GM21529 (cell line): Measurements from ENCODE around the gene MUSK.

Experiments used
- ATAC-seq: cut with Tn5 transposase; IDR thresholded peaks from one replicate; pipeline ENCODE4 v1.9.1; 2021; ENCODE audit not compliant: unreplicated experiment

The MUSK gene

DNA sequence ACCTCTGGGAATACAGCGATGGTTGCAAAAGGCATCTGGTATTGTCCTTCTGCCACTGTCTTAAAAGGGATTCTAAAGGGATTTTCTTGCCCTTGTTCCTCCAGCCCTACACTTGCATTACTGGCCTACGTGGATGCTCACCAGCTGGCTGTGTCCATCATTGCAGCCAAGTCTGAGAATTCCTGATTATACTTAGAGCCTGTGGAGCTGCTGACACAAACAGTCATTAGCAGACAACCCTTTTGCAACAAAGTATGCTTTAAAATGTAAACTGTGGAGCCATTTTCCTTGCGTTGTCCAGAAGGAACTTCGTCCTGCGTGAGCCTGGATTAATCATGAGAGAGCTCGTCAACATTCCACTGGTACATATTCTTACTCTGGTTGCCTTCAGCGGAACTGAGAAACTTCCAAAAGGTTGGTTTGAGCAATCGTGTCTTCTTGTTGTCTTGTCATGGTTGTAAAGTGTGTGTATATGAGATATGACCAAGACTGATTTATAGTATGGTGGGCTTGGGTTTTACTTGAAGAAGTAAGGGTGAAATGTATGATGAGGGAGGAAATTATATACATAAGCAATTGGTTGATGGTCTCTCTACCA lies at the start of gene MUSK:
TSS of gene MUSK (plus strand) at position 222 of the 598 bp plus-strand sequence. CDS start at position 336, 114 bp downstream.
- no peak for ATAC-seq

DNA sequence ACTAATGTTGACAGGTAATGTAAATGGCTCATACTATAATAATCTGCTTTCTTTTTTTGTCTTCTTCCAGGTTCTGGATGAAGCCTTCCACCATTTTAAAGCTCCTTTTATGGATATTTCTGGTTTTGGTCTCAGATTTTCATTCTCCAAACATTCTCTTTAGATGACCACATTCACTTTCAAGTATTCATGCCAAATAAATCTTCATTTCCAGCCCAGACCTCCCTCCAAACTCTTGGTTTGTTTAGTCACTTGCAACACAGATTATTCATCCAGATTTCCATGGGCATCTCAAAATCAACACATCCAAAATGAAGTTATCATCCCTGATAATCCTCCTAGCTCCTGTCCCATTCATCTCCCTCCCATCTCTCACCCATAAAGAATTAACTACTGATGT lies 48.8 kb upstream of the MUSK start:
- no peak for ATAC-seq

DNA sequence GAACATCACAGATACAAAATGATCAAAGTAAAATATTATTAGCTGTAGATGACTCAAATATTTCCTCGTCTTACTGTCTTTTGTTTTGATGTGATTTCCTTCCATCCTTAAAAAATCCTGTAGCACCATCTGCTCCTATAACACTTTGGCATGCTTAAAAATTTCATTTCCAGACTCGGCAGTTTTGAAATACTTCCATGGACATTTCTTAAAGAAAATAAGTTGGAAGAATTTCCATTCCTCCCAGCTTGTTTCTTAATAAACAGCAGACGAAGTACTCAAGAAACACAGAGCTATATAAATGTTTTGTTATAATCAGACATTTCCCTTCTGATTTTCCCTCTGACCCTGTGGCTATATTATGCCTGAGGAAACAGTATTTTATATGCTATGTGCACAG lies 47.9 kb upstream of the MUSK start:
- no peak for ATAC-seq

DNA sequence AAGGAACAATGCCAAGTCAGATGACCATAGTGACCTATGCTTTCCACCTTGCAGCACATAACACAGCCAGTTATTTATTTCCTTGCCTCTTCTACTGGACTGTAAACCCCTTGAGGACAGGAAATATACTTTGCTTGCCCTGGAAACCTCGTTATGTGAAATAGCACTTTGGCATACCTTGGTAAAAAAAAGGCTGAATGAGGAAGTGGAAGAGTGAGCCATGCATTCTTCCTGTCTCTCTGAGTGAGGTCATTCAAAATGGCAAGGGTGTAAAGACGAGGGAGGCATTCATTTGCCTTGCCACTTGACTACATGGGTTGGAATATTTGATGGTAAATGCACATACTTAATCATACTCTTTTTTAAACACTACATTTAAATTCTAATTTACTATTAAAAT lies 46.2 kb upstream of the MUSK start:
- ATAC-seq = no peak

DNA sequence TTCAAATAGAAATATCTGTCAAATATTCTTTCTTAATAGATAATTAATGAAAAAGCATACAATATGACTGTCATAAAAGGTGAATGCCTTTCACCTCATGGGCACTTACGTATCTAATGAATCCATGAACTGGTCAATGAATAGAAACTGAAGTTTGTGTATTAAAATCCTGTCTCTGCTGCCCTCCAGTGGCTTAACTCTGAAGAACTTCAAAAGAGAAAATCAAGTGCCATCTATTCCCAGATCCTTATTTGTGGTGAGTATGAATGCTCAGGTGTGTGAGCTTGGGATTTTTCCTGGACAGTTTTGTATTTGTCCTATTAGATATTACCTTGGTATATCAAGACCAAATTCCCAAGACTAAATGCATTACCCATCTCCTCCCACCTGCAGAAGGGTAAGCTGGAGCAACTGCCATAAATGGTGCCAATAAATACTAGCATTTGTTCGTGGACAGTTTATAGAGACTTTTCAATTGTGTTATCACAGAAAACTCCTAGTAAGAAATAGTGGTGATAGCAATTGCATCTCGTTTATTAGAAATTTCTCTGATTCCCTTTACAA lies 45.0 kb upstream of the MUSK start:
- ATAC-seq = peak; percentile 39

DNA sequence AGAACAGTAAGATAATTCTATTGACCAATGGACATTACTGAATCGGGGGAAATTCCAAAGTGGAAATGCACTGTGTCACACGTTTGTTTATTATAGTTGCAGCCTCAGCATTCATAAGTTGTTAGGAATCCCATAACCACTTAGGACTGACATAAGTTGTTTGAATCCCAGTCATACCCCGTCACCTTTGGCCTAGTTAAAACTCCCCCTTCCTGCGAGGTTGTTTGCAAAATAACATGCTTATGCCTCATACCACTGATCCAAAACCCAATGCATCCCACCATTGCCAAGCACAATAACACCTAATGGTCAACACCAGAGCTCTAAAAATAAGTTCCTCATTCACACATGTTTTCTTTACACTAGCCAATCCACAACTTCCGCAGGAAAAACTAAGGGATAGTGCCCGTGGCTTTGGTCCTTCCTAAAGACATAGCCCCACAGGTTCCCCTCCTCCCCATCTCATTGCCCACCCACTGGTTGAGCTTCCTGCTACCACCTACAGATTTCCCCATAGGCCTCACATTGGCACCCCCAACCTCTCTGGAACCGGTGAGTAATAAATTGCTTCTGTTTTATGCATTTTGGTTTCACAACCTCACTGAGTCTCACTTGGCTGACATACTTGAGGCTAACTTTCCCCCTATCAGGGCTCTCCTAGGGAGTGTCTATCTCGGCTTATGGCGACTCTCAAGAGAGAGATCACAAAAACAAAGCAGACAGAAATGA lies 42.3 kb upstream of the MUSK start:
- ATAC-seq = peak; percentile 98

DNA sequence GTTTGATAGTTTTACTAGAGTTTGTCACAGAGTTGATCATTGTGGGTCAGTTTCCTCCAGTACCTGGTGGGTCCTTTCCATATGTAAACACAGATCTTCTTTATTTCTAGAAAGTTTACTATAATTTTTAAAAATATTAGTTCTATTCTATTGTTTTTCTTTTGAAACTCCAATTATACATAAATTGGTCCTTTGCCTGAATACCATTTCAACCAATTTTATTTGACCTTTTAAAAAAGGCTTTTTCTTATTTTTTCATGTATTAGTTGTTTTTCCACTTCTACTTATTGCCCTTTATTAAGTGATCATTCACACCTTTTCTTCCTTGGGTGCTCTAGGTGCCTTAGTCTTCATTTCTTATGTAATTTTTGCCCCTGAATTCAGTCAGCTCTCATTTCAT lies 33.0 kb upstream of the MUSK start:
- no peak for ATAC-seq

DNA sequence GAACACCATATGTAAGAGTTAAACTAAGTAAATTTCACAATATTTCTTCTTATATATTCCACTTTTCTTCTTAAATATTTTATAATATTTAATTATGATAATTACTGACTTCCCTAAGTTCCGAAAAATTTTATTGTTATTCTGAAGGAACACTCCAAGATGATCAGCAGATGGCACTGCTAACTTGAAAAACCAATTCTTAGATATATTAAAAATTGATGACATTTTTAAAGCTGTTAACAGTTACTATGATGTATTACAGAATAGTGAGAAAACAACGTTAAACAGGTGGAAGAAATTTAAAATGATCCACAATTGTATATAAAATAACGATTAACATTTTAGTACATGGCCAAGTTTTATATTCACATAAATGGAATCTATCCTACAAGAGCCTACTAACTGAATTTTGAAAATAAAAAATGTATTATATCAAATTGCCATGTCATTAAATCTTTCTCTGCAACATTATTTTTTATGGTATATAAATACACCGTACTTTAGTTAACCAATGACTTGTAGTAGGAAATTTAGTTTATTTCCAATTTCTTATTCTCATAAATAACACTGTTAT lies 30.1 kb upstream of the MUSK start:
- no peak for ATAC-seq

DNA sequence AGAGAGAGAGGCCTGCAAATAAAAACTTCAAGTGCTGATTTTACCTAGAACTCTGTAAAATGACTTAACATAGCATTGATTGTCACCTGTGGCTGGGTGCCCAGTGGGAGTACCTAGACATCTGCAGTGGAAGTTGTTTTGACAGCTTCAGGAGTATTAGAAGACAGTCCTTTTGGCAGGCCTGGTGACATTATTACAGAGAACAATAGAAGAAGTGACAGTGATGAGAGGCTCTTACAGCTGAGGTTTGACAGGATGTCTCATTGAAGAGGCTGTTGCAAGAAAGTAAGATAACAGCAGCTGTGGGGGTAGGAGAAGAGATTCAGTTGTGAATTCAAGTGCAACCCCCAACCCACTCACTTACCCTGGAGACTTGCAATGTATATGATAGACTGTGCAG lies 27.9 kb upstream of the MUSK start:
- no peak for ATAC-seq

DNA sequence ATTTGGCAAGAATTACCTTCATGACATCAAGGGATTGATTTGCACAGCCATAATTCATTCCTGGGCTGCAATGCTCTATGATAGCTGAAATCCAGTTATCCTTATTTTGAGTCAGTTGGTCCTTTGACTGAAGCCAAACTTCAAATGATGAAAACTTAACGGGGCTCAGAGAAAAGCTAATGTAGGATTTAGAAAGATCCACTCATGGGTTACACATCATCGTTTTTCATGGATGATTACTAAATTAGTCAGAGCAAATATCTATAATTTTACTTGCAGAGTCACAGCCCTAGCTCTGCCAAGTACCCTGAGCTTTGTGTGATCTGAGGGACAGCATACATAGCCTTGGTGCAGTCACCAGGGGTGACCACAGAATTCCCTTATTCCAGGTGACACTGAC lies 27.3 kb upstream of the MUSK start:
- ATAC-seq = no peak

DNA sequence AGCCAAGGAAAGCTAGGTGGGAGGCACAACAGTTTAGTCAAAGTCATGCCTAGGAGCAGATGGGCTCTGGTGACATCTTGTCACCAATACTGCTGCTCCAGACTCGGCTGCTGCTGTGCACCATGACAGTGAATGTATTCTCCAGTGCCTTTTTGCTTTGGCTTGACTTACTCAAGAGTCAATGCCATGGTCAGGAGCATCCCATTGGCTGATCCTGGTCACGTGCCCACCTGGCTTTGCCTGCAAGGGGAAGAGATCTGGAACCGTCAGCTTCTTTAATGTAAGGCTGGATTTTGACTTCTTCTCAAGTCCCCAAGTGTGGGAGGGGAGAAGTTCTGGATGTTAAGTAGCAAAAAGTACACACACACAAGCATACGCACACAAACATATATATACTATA lies 19.9 kb upstream of the MUSK start:
- no peak for ATAC-seq

DNA sequence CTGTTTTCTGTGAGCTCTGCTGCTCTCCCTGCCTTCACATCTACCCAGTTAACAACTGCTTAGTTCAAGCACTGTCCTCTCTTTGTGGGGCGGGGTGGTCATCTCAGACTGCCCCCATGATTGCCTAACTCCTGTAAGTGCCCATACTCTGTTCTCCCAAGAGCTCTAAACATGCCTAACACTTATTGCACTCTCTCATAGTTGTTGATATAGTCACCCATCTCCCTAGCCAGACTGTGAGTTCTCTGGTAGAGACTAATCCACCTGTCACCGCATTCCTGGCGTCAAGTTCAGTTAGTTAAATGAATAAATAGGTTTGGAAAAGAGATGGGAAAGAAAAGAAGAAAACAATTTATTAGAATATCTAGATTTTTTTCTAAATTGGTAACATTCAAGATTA lies 18.3 kb upstream of the MUSK start:
- ATAC-seq = no peak

DNA sequence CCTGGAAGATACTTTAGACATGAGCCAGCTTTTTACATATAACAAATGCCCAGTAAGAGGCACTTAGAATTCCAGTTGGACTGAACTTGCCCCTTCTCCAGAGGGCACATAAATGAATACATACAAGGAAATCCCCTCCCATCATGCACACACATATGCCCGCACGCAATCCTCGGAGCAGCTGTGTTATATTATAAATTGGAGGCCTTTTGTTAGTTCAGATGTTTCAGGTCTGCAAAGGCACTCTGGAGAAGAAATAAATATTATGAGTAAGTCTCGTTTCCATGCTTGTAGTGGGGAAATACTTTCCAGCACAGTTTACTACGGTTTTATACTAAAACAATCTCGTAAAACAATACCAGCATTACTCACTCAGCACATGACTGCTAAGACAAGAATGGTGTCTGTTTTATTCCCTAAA lies 17.6 kb upstream of the MUSK start:
- no peak for ATAC-seq

DNA sequence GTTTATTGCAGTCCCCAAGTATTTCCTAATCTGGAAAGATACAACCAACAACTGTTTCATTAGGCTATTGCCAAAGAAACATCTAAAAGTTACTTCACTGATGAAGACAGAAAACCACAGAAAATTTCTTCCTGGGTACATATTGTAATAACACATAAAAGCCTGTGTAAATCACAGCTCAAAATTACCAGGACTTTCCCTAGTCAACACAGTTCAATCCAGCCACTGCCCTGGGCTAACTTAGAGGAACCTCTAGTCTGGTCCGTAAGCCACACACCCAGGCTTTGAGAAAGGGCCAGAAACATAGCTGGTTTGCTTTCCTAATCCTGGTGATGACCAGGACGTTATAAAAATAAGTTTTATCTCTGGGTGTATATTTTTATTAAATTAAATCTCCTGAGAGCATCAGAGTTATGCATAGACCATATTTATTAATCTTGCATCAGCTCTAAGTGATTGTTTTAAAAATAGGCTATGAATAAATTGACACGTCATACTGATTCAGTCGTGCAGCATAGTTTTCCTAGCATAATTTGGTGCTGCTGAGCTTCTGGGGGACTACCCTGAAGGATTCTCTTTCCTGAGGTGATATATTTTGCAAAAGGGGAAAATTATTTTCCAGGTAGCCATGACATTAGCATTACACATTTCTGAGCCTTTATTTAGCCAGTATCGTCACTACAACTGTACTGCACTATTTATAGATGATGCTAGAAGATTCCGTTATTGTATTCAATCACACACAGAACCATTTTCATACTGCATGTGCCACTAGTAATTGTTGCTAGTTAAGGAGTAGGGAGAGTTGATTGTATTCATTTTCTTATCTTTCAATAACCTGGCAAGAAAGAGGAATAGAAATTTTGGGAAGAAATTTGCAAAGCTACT lies 12.6 kb upstream of the MUSK start:
- no peak for ATAC-seq

DNA sequence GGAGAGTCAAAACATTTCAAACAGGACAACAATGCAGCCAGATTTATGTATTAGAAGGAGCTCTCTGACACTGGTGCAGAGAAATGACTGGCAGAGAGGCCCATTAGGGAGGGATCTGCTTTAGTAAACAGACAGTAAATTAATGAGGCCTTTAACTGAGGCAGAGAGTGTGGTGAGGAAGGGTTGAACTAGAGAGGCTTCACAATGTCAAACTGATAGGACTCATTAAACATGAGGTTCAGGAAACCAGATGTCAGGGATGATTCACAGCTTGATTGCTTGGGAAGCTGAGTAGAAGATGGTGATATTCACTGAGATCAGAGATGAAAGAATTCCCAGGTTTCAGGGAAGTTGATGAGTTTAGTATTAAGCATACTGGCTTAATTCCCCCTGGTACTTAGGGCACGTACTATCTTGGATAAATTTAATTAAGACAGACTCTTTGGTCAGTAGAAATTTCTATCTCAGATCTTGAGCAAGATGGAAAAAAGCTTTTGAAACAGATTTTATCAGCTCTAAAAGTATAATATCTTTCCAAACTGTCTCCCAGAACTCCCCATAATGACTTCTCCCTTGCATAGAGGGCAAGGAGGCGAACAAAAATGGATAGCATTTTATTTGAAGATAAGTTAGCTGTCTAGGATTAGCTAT lies 8.6 kb upstream of the MUSK start:
- no peak for ATAC-seq

DNA sequence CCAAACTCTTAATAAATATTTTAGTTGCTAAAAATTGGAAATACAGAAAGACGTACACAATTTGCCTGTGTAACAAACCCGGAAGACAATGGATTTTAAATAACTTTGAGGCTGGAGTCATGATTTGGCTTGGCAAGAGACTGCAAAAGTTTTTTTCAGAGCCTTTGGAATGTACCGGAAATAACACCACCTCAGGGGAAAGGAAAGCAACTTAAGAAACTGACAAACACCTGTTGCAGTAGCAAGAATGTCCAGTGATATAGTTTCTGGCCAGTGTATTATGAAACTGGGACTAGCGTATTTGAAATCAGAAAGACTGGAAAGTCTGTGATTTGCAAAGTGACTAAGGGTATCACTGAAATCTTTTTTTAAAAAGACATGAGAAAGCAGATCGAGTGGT lies 842 bp downstream of the MUSK start:
- no peak for ATAC-seq

DNA sequence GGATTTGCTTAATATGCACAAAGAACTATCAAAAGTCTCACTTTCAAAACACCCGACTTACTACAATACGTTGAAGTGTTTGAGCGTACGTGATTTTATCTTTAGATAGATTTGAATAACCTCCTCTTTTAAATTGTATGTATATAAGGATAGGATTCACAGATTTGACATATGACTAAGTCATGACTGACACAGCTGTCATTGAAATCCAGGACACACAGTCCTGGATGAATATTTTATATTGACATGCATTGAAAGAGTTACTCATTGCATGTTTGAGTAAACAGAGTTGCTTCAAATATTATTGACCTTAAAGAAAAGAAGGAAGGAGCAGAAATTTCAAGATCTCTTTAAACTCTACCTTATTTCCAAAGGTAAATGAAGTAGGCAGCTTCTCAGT lies 3.3 kb downstream of the MUSK start:
- ATAC-seq = no peak

DNA sequence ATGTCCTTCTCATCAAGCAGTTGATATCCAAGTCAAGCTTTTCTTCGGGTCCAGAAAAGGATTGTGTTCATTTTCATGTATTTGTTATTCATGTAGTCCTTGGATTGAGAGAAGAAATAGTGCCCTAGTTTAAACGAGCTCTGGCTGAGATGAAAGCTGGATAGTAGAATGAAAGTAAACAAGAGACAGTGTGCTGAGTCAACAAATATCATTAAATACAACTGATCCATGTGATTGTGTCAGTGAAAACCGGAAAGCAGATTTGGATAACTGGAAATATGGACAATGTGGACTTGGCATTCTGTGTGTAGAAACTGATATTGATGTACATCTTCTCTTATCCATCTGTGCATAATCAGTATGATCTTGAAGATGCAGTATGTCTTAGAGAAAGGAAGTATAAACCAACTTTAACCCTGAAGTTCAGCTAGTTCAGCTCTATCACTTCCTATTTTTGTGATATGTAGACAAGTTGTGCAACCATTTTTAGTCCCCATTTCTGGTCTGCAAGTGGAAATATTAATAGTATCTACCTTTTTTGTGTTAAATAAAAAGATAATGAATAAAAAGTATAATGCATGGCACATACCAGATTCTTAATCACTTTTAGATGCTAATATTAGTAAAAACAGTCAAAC lies 4.4 kb downstream of the MUSK start:
- no peak for ATAC-seq

DNA sequence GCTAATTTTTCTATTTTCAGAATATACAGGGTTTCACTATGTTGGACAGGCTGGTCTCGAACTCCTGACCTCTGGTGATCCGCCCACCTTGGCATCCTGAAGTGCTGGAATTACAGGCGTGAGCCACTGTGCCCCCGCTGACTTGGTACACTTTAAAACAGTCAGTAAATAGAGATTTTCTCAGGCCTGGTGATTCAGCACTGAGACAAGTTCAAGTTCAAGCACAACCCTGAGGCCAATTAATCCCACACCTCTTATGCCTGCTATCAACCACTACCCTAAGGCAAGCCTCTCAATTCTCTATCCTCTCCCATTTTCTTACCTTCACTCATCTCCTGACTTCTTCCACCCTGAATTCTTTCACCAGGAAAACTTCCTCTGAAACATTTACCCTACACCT lies 18.9 kb downstream of the MUSK start:
- no peak for ATAC-seq

DNA sequence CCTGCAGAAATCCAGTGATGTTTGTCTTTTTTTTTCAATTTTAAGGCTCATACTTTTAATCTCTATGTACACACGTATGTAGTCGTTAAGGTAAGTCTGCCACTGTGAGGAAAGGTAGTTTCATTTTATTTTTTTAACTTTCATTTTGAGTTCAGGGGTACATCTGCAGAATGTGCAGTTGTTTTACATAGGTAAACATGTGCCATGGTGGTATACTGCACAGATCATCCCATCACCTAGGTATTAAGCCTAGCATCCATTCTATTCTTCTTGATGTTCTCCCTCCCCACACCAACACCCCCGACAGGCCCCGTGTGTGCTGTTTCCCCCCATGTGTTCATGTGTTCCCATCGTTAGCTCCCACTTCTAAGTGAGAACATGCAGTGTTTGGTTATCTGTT lies 19.7 kb downstream of the MUSK start:
- no peak for ATAC-seq
